ENCODE measurements around the gene APOL1.

Gene APOL1

GRCh38 chr22:36294801-36295200, 41.9 kb downstream of the APOL1 start:
- DNase-seq = no peak

- DNase-seq = no peak
Measured at GRCh38 chr22:36295247-36295646, 42.3 kb downstream of the APOL1 start.

- no peak for DNase-seq
Measured at GRCh38 chr22:36296690-36297089, 43.8 kb downstream of the APOL1 start.

- no peak for DNase-seq
Measured at GRCh38 chr22:36297568-36297967, 44.6 kb downstream of the APOL1 start.

- no peak for DNase-seq
Measured at GRCh38 chr22:36298118-36298517, 45.2 kb downstream of the APOL1 start.

GRCh38 chr22:36298601-36299000, 45.7 kb downstream of the APOL1 start:
- no peak for DNase-seq

GRCh38 chr22:36299295-36299694, 46.4 kb downstream of the APOL1 start:
- no peak for DNase-seq

- no peak for DNase-seq
Measured at GRCh38 chr22:36299911-36300310, 47.0 kb downstream of the APOL1 start.

GRCh38 chr22:36300396-36301212, 47.7 kb downstream of the APOL1 start:
- DNase-seq = no peak

- peak; percentile 14 to 47 for DNase-seq
Measured at GRCh38 chr22:36301384-36301828, 48.5 kb downstream of the APOL1 start.

GRCh38 chr22:36301851-36302250, 48.9 kb downstream of the APOL1 start:
- no peak for DNase-seq

GRCh38 chr22:36302439-36303114, 49.6 kb downstream of the APOL1 start:
- no peak for DNase-seq

- no peak for DNase-seq
Measured at GRCh38 chr22:36303115-36303467, 50.2 kb downstream of the APOL1 start.

- no peak for DNase-seq
Measured at GRCh38 chr22:36303874-36304273, 50.9 kb downstream of the APOL1 start.

GRCh38 chr22:36304429-36304828, 51.5 kb downstream of the APOL1 start:
- no peak for DNase-seq

GRCh38 chr22:36305813-36306212, 52.9 kb downstream of the APOL1 start:
- DNase-seq = no peak

- DNase-seq = no peak
Measured at GRCh38 chr22:36306227-36306626, 53.3 kb downstream of the APOL1 start.

GRCh38 chr22:36308880-36309279, 55.9 kb downstream of the APOL1 start:
- DNase-seq = no peak

GRCh38 chr22:36311386-36312085, 58.6 kb downstream of the APOL1 start:
- DNase-seq = no peak

GRCh38 chr22:36315325-36315724, 62.4 kb downstream of the APOL1 start:
- DNase-seq = no peak

GRCh38 chr22:36316419-36316818, 63.5 kb downstream of the APOL1 start:
- no peak for DNase-seq

All from NCI-H1930 (cell line).